SH-SY5Y (cell line): ENCODE data around the gene GOT2.

Experiments used
- GATA2 ChIP-seq: IDR thresholded peaks from 2 replicates; pipeline ENCODE4 v1.6.1; 2011; ENCODE audit warnings: mild to moderate bottlenecking, low read depth, low read length
- GATA3 ChIP-seq: IDR thresholded peaks from 2 replicates; pipeline ENCODE4 v1.6.1; 2011; ENCODE audit warnings: low read depth, mild to moderate bottlenecking, low read length, moderate library complexity

GRCh38 chr16:58744497-58744896, 10.4 kb upstream of the GOT2 start:
- TF ChIP-seq GATA2 (no peak), GATA3 (no peak)
